Activated effector memory CD4-positive, alpha-beta T cell treated with anti-CD3 and anti-CD28 coated beads, Interleukin-2, amount 50 U/mL, for 16 hours (primary cell): ENCODE data around the gene CTSW.
A peak's percentile ranks its signal among the peaks of the same experiment; 100 is the strongest.

Experiments used
- DNase-seq: peaks from one replicate; pipeline ENCODE4 v3.0.0-alpha.2; 2020

The CTSW gene

DNA sequence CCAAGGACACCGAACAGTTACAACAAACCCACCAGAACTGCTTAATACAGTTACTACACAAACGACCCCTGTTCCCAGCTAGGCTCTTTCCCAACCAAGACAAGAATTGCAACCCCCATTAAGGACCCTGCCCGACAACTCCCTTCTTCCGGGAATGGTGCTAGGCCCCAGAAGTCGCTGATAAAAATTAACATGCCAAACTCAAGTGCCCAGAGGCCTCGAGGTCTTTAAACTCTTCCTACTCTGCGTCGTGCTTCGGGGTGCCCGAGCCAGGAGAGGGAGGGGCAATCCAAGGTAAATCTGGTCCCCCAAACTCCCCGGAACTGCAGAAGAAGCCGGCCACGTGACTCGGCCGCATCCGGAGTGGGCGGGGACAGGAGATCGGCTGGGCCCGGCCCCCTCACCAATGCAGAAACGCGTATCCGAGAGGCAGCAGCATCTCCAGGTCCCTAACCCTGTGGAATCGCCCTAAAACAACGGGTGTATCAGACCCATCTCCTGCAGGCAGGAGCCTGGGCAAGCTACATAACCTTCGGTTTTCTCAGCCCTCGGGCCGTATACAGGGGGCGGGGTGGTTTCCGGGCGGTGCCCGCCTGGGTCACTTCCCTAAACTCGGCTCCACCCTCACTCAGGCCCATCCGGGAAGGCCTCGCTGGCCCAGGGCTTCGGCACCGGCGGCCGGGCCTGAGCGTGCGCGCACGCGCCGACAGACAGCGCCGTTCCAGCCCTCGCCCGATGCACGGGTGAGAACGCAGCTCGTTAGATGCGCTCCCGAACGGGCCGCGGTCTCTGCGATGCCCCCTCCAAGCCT is 22.7 kb upstream of the CTSW start:
- DNase-seq: peak; percentile 95

DNA sequence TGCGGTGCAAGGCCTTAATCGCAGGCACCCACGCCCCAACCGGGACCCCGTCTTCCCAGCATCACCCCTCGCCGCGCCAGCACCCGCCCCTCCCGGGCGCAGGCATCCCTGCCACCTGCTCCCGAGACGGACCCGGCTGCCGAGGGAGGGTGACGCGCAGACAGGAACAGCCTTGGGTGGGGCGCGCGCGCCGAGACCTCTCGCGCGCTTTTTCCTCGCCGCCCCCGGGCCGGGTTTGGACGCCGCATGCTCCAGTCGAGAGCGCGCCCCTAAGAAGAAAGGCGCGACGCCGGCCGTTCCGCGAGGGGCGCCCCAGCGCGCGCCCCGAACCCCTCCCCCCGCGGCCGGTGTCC is 22.2 kb upstream of the CTSW start:
- DNase-seq: peak; percentile 87

DNA sequence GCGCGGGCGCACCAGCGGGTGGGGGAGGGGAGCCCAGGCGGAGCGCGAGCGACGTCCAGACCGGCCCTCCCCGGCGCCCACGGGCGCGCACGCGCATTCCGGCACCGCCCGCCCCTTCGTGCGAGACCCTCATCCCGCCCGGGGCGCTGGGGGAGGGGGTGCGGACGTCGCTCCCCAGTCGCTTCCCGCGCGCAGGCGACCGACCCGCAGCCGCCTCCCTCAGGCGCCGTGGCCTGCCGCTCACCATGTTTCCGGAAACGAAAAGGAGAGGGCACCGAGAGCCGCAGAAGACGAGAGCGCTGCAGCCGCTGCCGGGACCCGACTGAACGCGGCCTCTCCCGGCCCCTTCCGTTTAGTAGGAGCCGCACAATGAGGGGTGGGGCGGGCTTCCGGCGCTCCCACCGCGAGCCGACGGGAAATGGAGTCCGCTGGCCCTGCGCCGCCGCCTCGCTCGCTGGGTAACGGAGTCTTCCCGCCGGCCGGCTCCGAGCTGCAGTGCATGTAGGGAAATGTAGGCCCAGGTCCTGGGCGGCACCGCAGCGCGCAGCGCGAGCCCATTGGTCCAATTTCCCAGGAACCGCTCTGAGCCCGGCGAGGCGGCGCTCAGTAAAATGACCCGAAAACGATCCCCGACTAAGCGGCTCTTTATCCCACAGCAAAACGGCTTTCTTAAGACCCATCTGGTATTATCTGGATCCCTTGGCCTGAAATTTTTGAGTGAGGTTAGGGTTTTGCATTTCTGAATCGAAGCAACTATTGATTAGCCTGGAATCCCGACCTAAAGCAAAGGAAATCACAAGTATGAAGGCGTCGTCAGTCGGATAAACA is 21.6 kb upstream of the CTSW start, which contains the start of gene CFL1:
TSS of gene CFL1 (minus strand) at position 328 of the 828 bp plus-strand sequence. CDS start at position 247, 81 bp downstream.
- DNase-seq: peak; percentile 99

DNA sequence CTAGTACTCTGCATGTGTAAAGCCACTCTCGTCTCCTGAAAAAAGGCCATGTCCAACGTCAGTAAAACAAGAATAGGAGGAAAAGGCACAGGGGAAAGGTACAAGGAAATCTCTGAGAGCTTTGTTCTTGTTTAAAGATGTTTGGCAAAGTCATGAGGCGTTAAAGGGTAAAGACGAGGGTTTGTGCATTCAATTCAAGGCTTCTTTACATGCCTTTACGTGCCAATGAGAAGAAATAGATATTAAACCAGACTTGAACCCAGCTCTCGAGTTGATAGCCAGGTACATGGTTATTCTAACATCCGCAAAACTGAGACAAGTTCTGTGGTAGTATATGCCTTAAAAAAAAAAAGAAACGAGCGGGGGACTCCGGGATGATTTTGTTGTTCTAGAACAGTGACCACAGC is 21.0 kb upstream of the CTSW start:
- DNase-seq: no peak

DNA sequence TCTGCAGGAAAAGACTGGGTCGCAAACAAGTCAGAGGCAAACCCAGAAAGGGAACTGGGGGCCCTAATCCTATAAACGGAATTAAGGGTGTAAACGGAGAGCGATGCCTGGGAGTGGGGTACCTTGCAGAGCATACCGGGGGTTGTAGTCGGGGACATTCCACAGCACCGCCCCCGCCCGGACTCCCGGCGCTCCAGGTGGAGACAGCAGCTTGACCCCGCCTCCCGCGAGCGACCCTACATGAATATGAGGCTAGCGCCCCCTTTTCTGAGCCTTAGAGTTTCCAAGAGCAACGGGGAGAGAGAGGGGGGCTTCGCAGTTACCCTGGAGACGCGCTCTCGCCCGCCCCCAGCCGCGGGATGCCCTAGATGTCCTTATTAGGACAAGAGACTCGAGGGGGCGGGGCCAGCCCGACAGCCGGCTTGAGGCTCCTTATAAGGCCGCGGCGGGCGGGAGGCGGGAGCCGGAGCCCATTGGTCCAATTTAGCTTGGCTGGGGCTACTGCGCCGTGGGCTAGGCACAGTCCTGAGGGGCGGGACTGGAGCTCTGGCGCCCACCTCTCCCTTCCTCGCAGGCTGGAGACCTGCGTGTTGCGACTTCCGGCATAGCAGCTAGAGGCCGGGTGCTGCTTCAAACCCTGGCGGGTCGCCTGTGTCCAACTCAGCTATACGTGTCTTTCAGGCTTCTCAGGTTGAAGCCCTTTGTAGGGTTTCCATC is 20.4 kb upstream of the CTSW start:
- DNase-seq: peak; percentile 99

DNA sequence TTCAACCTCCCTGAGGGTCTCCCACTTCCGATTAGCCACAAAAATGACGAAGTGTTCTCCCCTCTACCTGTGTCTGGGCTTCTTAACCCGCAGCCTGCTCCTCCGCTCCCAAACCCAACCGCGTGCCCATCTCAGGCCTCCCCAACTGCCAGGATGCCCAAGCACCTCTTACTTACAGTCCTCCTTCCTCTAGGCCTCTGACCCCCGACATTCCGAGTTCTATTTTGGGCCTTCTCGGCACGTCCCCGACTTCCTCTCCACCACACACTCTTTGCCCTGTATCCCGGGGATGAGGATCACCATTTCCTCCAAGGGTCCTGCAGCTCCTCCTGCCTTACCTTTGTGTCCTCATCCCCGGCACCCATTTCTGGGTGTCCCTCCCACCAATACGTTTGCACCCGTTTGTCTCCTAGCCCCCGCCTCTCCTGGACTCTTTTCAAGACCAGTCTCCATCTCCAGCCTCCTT is 19.8 kb upstream of the CTSW start:
- DNase-seq: no peak

DNA sequence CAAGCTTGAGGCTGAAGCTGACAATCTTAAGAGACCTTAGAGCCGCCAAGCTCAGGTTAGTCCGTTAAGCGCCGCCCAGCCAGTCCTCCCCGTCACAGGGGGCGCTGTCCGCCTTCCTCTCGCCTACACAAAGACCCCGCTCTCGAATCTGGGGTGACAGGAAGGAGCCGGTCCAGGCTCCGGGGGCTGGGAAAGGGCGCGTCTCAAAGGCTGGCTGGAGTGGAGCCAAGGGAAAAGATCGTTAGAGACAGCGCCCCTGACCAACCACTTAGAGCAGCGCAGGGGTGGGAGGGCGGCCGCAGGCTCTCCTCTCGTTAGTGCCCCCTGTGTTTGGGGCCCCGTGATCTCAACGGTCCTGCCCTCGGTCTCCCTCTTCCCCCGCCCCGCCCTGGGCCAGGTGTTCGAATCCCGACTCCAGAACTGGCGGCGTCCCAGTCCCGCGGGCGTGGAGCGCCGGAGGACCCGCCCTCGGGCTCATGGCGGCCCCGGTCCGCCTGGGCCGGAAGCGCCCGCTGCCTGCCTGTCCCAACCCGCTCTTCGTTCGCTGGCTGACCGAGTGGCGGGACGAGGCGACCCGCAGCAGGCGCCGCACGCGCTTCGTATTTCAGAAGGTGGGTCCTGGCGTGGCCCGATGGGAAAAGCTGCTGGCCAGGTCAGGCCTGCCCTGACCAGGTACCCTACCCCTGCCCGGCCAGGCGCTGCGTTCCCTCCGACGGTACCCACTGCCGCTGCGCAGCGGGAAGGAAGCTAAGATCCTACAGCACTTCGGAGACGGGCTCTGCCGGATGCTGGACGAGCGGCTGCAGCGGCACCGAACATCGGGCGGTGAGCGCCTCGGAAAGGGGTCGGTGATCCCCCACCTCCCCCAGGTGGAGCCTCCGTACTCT is 19.1 kb upstream of the CTSW start, which contains the start of gene MUS81:
TSS of gene MUS81 (plus strand) at position 156 of the 887 bp plus-strand sequence. CDS start at position 477, 321 bp downstream.
- DNase-seq: peak; percentile 99

DNA sequence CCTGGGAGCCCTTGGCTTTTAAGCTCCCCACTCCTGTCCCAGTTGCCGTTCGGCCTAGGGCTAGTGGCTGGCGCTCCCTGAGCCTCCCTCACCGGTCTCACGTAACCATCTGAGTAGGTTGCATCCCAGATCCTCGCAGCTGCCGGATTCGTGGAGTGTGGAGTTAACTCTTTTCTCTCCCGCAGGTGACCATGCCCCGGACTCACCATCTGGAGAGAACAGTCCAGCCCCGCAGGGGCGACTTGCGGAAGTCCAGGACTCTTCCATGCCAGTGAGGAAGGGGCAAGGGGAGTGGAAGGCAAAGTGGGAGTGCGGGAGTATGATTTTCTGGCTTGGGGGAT is 18.5 kb upstream of the CTSW start:
- DNase-seq: no peak

DNA sequence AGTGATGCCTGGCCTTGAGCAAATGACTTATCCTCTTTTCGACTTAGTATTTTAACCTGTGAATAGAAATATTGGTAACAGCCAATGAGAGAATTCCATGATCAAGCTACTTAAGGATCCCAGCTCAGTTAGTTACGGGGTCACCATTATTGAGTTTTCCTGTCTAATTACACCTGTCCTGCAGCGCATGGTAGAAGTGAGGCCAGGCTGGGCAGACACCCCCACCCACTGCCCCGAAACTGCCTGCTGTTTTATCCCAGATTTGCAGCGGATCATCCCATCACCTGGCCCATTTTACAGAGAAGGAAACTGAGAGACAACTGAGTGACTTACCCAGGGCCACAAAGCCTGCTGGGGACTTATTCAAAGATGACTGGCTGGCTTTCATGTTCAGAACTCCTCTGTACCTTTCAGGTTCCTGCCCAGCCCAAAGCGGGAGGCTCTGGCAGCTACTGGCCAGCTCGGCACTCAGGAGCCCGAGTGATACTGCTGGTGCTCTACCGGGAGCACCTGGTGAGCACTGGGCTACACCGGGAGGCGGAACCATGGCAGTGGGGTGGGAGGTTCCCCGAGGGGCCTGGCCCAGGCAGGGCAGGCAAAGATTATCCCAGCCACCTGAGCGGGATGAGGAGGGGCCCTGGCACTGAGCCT is 18.0 kb upstream of the CTSW start:
- DNase-seq: peak; percentile 61

DNA sequence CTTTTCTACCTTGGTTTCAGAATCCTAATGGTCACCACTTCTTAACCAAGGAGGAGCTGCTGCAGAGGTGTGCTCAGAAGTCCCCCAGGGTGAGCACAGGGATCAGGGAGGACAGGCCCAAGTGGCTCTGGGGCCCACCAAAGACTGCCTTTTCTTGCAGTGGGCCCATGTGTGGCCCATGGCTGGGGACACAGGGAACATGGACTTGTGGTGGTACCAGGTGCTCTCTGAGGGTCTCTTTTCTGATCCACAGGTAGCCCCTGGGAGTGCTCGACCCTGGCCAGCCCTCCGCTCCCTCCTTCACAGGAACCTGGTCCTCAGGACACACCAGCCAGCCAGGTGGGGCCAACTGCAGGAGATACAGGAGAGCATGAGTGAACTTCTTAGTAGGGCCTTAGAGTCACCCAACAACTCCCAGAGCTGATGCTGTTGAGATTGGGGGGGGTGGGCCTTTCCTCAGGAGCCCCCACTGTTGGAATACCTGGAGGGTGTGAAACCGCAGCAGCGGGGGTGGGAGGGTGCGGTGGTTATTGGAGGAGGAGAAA is 17.4 kb upstream of the CTSW start:
- DNase-seq: peak; percentile 59

DNA sequence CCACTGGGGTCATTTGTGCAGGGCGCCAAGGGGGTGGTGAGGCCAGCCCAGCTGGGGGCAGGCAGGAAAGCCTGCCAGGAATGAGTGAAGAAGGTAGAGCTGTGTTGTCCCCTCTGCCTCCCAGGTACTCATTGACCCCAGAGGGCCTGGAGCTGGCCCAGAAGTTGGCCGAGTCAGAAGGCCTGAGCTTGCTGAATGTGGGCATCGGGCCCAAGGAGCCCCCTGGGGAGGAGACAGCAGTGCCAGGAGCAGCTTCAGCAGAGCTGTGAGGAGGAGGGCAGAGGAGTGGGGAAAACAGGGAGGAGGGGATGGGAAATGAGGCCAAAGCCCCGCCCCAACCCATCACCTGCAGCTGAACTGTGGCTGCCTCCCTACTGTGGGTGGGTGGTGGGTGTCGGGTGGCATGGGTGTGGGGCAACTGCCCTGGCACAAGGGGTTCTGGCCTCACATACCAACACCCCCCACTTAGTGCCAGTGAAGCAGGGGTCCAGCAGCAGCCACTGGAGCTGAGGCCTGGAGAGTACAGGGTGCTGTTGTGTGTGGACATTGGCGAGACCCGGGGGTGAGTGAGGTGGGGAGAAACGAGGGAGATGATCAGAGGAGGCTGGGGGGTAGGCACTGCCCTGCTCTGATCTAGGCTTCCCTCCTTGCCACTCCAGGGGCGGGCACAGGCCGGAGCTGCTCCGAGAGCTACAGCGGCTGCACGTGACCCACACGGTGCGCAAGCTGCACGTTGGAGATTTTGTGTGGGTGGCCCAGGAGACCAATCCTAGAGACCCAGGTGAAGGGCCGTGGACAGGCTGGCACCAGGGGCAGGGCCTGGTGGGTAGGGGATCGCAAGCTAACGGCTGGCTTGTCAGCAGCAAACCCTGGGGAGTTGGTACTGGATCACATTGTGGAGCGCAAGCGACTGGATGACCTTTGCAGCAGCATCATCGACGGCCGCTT is 16.4 kb upstream of the CTSW start:
- DNase-seq: peak; percentile 58

DNA sequence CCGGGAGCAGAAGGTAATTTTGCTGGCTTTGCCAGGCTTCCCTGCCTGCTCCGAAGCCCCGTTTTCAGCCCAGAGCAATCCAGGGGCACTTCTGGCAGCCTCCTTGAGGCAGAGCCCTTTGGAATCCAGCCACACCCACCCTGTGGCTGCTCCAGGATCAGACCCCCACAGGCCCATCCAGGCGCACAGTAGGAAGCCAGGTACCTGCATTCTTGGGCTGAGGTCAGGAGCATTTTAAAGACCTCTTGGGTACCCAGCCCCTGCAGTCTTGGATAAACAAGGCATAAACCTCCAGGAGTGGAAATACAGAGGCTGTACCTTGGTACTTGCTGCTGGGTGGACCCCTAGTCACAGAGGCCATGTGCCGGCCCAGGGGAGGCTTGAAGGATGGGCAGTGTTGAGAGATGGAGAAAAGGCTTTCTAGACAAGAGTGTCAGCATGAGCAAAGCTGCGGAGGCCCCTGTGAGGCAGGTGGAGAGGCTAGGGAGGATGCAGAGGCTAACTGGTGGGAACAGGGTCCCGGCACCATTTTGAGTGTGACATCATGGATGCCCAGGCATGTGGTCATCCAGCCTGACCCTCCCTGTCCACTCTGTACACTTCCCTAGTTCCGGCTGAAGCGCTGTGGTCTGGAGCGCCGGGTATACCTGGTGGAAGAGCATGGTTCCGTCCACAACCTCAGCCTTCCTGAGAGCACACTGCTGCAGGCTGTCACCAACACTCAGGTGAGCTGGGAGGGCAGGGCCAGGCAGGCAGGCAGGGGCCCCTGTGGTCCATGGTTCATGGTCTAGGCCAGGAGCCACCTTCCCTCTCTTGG is 15.5 kb upstream of the CTSW start:
- DNase-seq: peak; percentile 57

DNA sequence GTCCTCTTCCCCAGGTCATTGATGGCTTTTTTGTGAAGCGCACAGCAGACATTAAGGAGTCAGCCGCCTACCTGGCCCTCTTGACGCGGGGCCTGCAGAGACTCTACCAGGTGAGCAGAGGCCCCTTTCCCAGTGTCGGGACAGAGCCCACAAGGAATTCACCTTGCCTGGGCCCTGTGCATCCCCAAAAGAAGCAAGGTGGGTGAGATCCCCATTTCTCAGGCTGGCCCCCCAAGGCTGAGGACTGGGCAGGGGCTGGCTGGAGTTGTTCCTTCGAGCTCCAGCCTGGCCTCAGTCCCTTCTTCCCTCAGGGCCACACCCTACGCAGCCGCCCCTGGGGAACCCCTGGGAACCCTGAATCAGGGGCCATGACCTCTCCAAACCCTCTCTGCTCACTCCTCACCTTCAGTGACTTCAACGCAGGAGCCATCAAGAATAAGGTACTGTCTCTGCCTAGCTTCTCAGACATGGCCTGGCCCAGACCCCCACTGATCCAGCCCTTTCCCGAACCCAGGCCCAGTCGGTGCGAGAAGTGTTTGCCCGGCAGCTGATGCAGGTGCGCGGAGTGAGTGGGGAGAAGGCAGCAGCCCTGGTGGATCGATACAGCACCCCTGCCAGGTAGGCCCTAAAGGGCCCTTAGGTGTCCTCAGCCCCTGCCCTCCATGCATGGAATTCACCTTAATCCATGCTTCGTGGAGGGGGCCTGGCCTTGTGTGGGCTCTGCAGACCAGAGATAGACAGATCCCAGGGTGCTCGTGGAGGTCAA is 14.7 kb upstream of the CTSW start:
- DNase-seq: peak; percentile 53

DNA sequence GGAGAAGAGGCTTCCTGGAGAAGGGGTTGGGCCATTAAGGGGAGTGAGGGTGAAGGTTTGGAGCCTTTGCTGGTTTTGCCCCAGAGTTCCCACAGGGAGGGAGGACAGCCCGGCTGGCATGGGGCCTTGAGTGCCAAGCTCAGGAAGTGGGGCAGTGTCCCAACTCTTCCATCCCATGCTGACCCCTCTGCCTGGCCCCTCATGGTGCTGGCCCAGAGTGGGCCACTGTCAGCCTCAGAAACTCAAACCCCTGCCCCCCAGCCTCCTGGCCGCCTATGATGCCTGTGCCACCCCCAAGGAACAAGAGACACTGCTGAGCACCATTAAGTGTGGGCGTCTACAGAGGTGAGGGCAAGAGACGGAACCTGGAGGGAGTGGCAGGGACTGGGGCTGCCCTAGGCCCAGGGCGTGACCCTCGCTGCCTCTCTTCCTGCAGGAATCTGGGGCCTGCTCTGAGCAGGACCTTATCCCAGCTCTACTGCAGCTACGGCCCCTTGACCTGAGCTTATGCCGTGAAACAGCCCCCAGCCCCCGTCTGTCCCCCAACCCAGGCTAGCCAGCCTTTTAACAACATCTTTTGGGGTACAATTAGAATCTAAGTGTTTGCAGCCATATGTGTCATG is 14.0 kb upstream of the CTSW start:
- no peak for DNase-seq

DNA sequence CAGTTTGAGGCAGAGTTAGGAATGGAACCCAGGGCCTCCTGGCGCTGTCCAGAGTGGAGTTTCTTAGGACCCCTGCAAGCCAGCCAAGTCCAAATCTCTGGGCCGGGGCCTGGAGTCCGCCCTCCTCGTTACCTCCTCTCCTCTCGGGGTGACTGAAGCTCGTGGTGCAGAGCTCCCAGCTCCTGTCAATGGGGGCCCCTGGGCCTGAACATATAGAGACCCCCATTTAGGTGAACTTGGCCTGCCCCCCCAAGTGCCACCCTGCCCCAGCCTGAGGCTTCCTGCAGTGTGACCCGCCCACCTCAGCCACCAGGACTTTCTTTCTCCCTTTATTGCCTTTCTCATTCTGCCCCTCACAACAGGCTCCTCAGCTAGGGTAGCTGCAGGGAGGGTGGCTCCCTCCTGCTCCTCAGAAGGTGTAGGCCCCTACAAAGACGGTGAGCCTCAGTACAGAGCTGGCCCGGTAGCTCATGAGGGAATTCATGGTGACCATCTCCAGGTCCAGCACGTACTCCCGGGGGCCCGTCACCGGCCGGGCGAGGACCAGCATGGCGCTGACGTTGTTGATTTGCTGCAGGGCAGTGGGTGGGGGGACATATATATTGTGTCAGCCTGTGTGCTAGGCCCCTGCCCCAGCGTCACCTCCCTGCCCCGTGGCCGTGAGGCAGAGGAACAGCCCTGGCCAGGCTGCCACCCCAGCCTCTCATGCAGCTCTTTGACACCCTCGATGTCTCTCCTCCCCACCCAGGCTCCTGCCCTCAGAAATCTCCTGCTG is 12.9 kb upstream of the CTSW start:
- no peak for DNase-seq

DNA sequence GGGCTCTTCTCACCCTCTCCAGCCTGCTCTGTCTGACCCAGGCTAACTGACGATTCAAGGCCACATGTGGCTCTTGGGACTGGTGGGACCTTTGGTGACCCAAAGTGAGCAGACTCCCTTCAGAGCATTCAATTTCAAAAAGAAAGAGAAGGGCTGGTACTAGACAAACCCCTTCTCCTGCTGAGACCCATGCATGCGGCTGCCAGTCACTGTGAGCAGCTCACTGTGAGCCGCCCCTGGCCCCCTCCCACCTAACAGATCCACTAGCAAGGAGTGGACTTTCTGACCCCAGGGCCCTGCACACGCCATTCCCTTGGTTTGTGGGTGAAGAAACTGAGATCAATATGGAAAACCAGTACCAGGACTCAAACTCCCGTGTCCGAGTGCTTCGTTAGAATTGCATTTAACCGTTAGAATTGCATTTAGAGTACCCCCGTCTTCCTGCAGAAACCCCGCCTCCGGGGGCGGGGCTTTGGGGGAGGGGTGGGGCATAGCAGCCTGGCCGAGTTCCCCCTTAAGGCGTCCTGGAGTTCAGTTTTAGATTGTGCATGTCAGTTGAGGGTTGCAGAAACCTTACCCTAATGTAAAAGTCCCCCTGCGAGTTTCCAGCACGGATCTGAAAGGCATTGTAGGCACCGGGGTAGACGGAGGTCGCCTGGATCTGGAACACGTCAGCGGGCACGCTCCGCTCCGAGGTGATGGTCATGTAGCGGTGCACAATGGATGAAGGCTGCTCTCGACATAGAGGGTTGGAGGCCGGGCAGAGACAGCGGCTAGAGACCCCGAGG is 12.2 kb upstream of the CTSW start:
- no peak for DNase-seq
